Right renal pelvis (tissue), 4 donors: ENCODE results near the gene ASTL. TPM values are rescaled to one million over a fixed set of nuclear protein-coding genes. Genes with fewer than 3 reads are reported as not detected.

Experiments used
- DNase-seq, 4 donors: peaks; one replicate each; pipeline ENCODE4 v3.0.0-alpha.2; 2013; ENCODE audit warnings: low read depth in 4 of 4, low spot score in 3 of 4, missing footprints in 1 of 4
- polyA plus RNA-seq, 4 donors: library from polyadenylated mRNA; unstranded; fragments of 120-200 nt; gene quantifications; one replicate each; pipeline ENCODE4 v1.2.1, GENCODE V29; 2013; ENCODE audit not compliant: insufficient read length in 4 of 4

ASTL gene
- under 1 TPM in 2 of 4 donors, not detected in 2; 0.23 to 0.32 TPM for polyA plus RNA-seq

DNA sequence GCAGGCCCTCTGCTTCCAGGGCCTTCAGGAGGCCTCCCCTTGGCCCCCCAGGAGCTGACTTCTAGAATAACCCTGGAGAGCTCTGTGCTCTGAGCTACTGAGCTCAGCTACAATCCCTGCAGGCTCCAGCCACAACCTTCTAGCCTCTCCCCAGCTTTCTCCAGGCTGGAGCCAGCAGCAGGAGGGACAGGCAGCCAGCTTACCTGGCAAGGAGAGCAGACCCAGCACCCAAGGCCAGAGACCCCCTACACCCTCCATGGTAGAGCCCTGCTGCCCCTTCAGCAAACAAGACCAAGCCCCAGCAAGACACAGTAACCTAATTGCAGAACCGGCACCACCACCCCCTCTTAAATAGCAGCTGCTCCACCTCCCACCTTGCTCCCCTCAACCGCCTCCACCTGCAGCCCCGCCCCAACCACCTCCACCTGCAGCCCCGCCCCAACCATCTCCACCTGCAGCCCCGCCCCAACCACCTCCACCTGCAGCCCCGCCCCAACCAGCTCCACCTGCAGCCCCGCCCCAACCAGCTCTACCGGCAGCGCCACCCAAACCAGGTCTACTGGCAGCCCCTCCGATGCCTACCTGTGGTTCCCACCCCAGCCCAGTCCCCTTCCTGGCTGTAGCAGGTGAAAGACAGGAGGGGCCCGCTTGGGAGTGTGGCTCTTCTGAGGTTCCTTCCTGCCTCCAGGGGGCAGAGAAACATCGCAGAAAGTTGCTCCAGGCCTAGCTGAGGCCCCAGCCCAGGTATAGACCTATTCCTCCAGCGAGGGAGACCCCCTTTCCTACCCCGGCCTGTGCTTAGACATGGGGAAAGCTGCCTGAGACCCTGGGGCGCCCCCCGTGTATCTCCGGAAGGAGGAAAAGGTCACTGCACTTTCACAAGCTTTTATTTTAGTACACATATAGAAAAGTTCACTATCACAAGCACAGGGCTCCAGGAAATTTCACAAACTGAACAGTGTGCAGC lies at the start of gene ASTL:
Gene ASTL, minus strand, starts transcription at position 324 of the 967 bp plus-strand sequence. Its CDS starts 66 bp downstream, at position 258.
- no peak for DNase-seq

DNA sequence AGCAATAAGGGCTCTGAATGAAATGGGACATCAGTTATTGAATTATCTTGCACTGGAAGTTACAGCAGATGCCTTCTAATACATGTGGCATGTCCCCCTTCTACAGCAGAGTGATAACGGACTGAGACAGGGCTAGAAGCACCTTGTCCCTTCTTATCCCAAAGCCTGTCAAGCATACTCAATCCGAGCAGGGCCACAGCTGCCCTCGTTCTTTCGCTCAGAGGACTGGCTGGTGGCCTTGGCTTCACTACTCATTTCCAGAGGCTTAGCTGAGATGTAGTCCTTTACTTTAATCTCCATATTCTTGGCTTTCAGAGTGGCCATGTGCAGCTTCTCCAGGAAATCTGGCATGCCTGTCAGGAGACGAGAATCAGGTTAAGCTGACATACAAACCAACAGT lies 48.3 kb upstream of the ASTL start:
- DNase-seq = no peak

DNA sequence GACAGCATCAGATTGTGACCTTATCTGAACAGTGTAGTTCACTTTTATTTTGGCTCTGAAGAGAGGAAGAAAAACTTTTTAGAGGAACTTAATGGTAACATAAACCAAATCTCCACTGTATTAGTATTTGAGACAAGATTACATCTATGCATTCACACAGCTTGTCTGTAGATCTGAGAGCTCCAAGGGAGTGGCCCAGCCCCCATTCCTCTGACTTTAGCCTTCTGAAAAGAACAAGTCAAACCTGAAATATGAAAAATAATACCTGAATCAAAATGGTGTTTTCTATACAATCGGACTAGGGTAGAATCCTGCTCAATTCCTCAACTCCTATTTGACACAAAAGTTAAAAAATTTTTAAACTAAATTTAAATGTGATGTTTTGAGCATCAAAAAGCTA lies 47.2 kb upstream of the ASTL start:
- no peak for DNase-seq

DNA sequence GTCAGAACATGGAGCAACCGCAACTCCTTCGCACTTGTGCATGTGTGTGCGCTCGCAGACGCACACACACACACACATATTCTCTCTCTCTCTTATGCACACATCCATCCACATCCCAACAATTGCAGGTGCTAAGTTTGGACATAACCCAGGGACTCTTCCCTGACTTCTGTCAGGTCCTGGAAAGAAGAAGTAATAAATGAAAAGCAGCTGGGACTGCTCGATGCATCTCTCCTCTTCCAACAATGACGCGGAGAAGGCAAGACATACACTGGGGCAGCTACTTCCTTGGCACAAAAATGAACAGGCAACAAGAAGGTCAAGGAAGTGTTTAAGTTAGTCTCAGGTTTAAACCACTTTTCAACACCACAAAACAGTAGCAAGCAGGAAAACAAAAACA lies 46.7 kb upstream of the ASTL start:
- DNase-seq = no peak

DNA sequence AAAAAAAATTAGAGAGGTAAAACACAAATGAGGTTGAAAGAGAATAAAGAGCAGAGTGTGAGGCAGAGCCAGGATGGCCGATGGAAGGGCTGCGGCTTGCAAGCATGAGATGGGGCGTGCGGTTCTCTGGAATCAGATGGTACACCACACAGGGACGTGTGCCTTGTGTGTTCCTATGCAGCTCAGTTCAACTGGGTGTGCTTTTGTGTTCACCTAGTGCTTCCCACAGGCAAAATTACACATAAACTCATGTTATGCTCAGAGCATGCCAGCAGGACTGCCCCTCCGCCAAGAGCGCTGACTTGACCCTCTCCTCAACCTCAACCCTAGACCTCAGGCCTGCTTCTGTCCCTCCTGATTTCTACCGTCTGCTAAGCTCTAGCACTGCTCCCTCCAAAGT lies 45.9 kb upstream of the ASTL start:
- DNase-seq = no peak

DNA sequence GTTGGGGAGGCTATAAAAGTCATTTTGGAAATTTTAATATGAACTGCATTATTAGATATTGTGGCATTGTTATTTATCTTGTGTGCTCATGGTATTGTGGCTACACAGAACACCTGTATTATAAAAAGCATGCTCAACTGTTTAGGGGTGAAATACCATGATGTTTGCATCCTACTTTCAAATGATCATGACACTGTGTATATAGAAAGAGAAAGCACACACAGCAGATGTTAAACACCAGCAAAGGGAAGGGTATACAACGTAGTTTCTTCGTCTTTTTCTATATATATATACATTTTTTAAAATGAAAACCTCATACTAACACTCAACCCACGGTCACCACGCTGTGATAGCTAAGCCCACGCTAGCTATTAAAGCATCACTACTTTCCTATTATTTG lies 43.2 kb upstream of the ASTL start:
- no peak for DNase-seq

DNA sequence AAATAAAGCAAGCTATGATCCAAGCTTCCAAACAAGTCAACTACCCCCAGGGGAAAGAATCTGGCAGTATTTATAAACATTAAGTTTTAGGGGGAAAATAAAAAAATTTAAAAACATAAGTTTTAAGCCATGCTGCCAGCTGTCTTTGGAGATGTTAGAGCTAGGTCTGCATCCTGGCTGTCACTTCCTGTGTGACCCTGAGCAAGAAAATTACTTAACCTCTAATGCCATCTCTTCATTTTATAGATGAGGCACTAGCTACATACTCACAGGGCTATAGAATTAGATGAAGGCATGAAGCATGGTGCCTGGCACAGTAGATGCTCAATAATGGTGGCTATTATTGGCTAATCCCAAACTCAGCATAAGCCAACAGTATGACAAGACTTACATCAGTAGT lies 42.2 kb upstream of the ASTL start:
- DNase-seq = no peak

DNA sequence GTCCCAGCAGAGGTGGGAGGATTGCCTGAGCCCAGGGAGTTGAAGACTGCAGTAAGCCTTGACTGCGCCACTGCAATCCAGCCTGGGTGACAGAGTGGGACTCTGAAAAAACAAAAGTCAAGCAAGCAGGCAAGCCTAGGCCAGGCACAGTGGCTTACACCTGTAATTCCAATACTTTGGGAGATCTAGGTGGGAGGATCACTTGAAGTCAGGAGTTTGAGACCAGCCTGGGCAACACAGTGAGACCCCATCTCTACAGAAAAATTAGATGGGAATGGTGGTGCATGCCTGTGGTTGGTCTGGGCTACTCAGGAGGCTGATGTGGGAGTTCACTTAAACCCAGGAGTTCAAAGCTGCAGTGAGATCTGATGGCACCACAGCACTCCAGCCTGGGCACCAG lies 41.7 kb upstream of the ASTL start:
- DNase-seq = no peak

DNA sequence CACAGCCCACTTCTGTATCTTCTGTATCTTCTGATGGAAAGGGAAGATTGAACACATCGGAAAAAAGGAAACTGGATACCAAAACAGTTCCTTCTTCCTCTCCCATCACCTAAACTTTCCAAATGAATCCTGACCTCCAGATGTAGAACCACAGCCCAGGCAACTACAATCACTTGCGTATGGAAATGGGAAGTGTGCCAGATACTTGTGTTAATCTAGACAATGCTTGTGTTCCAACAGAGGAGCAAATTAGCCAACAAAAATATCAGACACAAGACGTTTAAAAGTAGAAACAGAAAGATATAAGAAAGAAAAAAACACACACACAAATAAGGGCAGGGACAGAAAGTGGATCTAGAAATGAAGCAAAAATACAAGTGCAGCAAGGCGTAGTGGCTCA lies 38.4 kb upstream of the ASTL start:
- no peak for DNase-seq

DNA sequence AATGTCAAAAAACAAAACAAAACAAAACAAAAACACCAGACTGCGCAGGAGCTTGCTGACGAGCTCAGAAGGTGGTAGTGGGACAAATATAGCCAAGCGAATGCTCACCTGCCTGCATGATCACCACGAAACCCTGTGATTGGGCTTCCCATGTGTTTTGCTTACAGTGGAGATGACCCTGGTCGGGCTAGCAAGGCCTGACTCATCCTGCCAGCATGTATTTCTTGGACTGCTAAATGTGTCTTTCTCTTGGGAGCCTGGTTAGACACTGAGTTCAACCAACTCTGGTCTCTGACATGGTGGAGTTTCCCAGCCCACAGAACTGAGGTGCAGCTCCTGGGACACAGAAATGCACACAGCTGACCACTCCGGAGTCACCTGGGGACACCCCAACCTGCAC lies 37.6 kb upstream of the ASTL start:
- no peak for DNase-seq

DNA sequence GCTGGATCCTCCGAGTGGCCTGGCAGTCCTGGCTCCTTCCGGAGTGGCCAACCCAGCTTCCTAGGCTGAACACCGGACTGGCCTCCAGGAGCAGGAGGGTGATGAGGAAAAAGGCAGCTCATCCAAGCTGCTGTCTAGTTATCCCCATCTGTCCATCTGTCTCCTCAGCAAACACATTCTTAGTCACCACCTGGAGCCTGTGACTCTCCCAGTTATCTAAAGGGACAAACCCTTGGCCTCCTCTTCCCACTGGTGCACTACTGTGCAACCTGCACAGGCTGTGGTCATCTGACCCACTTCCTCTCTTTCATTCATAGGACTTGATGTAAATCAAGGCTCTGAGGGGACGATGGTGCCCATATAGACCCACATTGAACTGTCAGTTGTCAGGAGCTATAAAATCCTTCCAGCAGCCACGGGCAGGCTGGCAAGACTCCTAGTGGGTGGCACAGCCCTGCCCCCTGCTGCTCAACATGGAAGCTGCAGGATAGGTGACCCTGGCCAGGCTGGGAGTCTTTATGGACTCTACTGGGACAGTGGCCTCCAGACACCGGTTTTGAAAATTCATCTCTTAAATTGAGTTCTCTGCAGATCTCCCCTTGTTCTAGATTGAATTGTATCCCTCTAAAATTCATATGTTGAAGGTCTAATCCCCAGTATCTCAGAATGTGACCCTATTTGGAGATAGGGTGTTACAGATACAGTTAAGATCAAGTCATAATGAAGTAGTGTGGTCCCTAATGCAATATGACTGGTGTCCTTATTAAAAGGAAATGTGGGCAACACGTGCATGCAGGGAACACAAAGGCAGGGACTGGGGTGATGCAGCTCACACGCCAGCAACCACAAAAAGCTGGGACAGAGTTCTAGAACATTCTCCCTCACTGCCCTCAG lies 36.2 kb upstream of the ASTL start:
- peak; percentile 33 to 67 (median 44) for DNase-seq

DNA sequence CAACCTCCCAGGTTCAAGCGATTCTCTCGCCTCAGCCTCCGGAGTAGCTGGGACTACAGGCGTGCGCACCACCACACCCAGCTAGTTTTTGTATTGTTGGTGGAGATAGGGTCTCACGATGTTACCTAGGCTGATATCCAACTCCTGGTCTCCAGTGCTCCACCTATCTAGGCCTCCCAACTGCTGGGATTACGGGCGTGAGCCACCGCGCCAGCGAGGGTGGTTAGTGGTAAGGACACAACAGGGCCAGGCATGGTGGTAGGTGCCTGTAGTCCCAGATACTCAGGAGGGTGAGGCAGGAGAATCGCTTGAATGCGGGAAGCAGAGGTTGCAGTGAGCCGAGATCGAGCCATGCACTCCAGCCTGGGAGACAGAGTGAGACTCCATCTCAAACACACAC lies 33.5 kb upstream of the ASTL start:
- DNase-seq = no peak

DNA sequence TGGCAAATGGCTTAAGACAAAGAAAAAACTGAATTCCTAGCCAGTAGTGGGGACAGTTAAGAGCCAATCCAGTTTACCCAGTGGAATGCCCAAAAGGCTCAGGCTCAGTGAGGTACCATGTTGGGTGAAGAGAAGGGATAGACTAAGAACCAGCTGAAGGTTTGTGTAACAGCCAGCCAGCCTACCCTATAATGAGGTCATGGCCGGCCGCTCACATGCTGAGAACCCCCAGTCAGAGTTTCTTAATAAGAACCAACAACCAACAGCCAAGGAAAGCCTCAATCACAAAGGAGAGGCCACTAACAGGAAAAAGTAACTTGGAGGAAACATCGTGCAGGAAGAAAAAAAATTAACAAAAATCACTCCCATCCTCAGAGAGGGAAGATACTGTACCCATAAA lies 32.3 kb upstream of the ASTL start:
- no peak for DNase-seq

DNA sequence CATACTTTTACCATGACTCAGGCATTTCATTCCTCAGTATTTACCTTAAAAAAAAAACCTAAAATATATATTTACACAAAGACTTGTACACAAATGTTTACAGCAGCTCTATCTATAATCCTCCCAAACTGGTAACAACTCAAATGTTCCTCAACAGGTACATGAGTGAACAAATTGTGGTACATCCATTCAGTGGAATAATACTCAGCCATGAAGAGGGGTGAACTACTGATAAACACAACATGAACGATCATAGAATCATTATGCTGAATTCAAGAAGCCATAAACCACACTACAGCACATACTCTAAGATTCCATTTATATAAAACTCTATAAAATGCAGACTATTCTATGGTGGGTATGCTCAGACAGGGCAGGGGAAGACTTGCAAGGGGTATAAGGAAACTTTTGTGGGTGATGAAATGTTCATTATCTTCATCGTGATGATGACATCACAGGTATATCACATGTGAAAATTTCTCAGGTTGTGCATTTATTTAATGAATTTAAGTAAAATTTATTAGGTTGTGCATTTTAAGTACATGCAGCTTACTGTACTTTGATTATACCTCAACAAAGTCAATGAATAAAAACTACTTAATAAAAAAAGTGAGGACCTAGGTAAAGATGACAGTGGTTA lies 31.7 kb upstream of the ASTL start:
- no peak for DNase-seq

DNA sequence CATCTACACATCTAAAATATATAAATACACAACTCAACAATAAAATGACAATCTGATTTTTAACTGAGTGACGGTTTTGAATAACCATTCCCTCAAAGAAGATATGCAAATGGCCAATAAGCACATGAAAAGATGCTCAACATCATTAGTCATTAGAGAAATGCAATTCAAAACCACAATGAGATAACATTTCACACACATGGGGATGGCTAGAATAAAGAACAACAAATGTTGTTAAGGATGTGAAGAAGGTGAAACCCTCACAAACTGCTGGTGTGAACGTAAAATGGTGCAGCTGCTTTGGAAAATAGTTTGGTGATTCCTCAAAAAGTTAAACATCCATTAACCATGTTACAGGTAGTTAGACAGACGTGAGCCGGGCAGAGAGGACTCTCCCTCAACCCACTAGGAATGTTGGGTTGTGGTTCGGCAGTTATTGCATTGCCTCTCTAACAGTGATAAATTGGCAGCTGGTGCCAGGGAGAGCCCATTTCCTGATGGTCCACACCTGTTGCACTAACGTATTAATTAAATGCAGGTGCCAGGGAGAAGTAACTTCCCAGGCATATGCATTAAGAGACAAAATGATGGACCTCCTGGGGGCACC lies 29.2 kb upstream of the ASTL start:
- no peak for DNase-seq

DNA sequence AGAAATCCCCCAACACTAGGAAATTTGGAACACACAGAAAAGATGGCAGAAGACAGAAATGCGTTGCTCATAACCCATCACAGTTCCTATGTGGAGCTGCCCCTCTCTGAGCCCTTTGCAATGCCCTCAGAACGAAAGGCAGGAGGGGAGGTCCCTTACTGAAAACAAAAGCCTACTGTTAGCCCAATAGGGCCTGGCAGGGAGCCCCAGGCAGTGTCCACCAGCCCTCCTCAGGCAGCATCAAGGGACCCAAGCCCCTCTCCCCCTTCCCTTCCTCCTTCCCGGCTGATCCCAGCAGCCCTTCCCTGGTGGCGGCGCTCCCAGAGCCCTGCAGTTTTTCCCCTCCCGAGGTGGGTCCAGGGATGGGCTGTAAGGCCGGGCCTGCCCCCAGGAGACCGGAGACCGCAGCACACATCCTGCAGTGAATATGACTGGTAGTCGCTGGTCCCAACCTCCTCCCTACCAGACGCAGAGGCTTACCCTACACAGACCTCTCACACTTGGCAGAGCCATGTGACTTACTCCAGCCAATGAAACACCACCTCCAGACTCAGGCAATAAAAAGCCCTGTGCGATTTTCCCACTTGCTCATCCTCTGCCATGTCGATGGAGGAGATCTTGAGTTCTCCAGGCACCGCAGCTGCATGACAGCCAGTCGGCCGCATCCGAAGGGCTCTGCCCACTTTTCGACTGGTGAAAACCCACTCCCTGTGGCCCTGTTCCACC lies 26.3 kb upstream of the ASTL start:
- DNase-seq = no peak

DNA sequence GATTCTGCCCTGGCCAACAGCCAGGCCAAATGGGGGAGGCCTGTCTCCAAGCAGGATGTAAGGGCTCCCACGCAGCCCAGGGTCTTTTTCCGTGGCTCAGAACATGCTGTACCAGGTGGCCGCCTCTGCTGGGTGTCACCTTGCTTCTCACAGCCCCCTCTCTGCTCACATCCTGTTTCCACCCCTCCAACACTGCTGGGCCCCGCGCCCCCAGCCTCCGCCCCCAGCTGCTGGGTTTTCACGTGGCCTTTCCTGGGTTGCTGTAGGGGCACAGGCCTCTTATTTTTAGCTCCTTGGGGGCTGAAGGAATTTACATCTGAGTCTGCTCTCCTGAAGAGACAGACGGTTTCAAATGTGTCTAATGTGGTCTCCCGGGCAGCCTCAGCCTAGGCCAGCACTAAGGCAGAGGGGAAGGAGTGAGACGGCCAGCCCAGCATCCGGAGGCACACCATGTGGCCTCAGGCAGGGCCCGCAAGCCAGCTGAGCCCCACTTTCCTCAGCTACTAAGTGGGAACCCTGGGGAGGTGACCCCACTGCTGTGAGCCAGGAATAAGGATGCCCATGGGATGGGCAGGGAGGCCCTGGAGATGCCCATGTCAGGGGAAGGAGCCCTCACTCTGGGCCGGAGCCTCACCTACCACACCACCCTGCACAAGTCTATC lies 25.6 kb upstream of the ASTL start:
- DNase-seq = peak in 1 of 4 donors; percentile 23

DNA sequence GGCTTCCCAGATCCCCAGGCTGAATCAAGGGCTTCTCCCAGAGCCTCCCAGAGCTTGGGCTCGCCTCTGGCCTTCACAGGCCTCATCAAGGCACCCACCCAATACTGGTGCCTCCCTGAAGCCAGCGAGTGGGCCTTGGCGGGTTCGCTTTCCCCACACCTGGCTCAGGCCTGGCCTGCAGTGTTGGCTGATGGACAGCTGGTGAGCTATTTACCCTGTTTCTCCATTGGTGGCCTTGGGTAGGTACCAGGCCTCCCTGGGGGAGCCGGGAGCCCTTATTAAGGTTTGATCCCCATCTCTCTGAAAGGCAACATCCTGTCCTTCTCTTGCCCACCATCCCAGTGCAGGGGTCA lies 25.1 kb upstream of the ASTL start:
- no peak for DNase-seq

DNA sequence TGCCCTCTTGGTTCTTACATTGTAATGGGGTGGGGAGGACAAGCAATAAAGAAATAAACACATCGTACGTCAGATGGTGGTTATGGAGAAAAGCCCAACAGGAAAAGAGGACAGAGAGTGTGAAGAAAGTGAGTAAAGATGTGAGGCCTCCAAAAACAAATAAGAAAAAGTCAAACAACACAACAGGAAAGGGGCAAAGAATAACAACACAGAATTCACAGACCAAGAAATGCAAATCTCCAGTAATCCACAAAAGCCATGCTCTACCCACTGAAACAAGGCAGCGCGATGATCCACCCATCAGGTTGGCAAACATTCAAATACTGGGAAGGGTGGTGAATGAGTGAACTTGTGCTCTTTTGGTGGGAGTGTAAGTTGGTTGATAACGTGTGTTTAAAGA lies 23.6 kb upstream of the ASTL start:
- no peak for DNase-seq
